ENCODE measurements around the gene TMEM120B.
"Not testable (repeated sequence)": the region's sequence is repeated elsewhere in the genome, so short reads cannot be mapped to it uniquely, and the experiment has no call there.

TMEM120B gene

DNA sequence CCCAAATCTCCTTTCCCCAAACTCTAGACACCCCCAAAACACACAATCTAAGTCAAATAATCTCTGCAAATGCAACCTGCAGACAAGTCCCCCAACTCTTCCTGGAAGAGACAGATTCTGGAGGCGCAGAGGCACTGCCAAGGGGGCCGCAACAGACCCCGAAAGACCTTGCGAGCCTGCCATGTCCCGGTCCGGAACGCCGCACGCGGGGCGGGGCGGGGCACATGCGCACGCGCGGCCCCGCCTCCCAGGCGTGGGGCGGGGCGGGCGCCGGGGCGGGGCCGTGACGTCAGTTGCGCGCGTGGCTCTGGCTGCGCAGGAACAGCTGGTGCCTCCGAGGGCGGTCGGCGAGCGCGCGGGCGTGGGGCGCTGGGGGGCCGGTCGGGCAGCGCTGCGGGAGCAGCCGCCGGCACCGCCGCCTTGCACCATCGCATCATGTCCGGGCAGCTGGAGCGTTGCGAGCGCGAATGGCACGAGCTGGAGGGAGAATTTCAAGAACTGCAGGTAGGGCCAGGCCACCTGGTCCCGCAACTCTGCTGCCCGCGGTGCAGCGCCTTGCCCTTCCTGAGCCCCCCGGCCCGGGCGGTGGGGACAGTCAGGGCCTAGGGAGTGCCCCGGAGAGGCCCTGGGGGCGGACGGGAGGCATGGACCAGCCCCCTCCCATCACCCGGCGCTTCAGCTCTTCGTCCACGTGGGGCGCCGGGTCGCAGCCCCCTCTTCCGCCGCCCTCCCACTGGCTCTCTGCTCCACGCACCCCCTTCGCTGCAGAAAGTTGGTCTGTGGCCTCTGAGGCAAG, at the start of gene TMEM120B:
TSS of gene TMEM120B (plus strand) at position 292 of the 796 bp plus-strand sequence. CDS start at position 436, 144 bp downstream.
- peak; percentile 7 for DNase-seq

GRCh38 chr12:121663610-121663929, 49.0 kb upstream of the TMEM120B start:
- no peak for DNase-seq

- not testable (repeated sequence) for DNase-seq
These were observed 45.7 kb upstream of the TMEM120B start for GRCh38 chr12:121666829-121667228.

DNA sequence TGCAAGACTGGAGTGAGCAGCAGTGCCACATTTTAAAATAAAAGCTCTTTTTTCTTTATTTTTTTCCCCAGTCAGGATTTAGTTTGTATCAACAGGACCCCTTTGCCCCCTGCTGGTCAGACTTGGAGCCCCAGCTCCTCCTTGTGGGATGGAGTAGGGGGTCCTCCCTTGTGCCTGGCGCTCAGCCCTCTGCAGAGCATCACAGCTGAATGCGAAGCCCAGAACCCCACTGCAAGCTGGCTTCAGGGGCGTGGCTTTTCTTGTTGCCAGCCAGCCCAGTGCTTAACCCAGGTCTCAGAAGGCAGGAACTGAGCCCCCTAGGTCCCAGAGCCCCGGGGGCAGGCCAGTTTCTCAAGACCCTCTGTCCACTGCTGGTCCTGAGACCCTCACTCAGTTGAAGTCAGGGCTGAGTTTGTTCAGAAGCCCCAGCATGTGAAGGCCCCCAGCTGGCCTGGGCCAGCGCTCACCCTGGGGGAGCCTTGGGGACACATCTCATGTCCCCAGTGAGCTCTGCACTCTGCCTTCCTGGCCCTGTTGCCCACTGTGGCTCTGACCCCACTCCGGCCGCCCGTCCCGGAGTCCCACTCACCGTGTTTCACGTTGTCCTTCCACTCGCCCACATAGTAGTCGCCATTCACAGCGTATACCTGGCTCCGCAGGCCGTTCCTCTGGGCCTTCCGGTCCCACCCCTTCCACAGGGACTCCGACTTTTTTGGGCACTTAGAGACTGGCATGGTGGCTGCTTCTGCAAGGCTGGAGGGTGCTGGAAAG, 43.6 kb upstream of the TMEM120B start:
- peak; percentile 43 for DNase-seq

GRCh38 chr12:121669521-121669900, 43.0 kb upstream of the TMEM120B start, which contains the start of gene MORN3:
TSS of gene MORN3 (minus strand) at chr12:121669654. CDS start at chr12:121669483, 171 bp downstream.
- DNase-seq: no peak

DNA sequence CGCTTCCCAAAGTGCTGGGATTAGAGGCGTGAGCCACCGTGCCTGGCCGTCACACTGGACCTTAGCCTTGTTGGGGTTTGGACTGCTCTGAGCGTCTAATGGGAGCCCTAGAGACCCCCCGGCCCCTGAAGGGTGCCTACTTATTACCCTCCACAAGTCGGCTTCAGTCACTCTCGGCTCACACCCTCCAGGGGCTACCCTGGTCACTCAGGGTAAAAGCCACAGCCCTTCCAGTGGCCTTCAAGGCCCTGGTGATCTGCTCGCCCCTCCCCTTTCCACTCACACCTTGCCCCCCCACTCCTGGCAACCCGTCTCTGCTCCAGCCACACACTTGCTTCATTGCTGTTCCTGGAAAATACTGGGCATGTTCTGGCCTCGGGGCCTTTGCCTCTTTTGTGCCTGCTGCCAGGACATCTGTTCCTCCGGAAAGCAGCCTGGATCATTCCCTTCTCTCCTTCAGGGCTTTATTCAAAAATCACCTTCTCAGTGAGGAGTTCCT, 39.5 kb upstream of the TMEM120B start:
- peak; percentile 44 for DNase-seq

GRCh38 chr12:121676190-121676589, 36.4 kb upstream of the TMEM120B start:
- DNase-seq: no peak

DNA sequence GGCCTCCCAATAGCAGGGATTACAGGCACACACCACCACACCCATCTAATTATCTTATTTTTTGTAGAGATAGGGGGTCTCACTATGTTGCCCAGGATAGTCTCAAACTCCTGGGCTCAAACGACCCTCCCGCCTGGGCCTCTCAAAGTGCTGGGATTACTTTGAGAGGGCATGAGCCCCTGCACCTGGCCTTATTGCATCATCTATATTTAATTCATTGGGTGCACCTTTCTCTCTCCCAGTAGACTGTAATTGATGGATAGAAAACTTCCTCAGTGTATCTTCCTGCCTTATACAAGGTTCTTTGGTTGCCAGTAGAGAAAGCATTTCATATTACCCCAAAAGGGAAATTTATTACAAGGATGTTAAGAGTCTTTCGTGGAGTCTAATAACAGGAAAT, 34.2 kb upstream of the TMEM120B start:
- no peak for DNase-seq

DNA sequence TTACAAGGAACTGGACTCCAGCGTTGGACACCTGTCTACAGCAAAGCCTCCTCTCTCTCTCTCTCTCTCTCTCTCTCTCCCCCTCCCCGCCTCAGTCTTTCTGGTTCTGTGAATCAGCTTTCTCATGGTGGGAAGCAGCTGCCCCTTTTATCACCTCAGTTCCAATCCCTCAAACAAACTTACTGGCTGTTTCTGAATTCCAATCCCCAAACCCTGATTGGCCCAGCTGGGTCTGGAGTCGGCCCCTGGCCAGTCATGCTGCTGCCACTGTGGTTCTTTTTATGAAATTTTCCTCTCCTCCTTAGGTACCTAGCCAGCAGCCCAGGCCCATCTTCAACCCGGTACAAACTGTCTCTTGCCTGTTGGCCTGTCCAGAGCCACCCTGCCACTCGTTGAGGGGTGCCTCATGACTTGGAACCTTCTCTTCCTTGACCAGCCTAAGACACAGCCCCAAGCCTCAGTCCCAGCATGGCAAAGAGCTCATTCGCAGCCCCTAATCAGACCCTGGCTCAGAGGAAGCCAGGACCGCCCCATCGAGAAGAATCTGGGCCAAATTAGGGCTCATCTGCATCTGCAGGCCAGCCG, 33.7 kb upstream of the TMEM120B start:
- DNase-seq: no peak

- not testable (repeated sequence) for DNase-seq
These were observed 32.8 kb upstream of the TMEM120B start for GRCh38 chr12:121679661-121680197.

GRCh38 chr12:121688966-121689365, 23.6 kb upstream of the TMEM120B start:
- DNase-seq: no peak

GRCh38 chr12:121689430-121689829, 23.1 kb upstream of the TMEM120B start:
- no peak for DNase-seq

DNA sequence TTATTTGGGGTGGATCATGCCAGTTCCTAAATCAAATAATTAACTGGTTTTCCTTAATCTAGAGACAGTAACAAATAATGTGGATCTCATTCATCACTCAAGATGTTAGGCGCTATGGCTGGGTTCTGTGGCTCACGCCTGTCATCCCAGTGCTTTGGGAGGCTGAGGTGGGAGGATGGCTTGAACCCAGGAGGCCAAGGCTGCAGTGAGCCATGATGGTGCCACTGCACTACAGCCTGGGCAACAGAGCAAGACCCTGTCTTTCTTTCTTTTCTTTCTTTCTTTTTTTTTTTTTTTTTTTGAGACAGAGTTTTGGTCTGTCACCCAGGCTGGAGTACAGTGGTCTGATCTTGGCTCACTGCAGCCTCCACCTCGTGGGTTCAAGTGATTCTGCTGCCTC, 19.8 kb upstream of the TMEM120B start:
- DNase-seq: not testable (repeated sequence)

DNA sequence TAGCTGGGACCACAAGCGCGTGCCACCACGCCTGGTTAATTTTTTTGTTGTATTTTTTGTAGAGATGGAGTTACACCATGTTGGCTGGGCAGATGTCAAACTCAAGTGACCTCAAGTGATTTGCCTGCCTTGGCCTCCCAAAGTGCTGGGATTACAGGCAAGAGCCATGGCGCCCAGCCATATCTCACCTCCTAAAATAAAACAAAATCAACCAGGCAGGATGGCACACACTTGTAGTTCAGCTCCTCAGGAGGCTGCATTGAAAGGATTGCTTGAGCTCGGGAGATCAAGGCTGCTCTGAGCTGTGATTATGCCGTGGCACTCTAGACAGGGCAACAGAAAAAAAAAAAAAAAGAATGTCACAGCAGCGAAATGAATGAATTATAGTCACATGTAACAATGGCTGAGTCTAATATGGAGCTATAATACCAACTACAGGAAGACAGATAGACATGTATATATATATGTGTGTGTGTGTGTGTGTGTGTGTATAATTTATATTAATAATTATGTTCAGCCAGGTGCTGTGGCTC, 19.3 kb upstream of the TMEM120B start:
- no peak for DNase-seq

GRCh38 chr12:121697093-121697698, 15.4 kb upstream of the TMEM120B start:
- peak; percentile 63 for DNase-seq

DNA sequence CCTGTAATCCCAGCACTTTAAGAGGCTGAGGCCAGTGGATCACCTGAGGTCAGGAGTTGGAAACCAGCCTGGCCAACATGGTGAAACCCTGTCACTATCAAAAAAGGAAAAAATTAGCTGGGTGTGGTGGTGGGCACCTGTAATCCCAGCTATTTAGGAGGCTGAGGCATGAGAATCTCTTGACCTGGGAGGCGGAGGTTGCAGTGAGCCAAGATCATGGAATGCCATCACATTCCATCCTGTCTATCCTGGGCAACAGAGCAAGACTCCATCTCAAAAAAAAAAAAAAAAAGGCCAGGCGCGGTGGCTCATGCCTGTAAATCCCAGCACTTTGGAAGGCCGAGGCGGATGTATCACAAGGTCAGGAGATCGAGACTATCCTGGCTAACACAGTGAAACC, 14.7 kb upstream of the TMEM120B start:
- not testable (repeated sequence) for DNase-seq

- DNase-seq: no peak
These were observed 10.8 kb upstream of the TMEM120B start for GRCh38 chr12:121701667-121702277.

DNA sequence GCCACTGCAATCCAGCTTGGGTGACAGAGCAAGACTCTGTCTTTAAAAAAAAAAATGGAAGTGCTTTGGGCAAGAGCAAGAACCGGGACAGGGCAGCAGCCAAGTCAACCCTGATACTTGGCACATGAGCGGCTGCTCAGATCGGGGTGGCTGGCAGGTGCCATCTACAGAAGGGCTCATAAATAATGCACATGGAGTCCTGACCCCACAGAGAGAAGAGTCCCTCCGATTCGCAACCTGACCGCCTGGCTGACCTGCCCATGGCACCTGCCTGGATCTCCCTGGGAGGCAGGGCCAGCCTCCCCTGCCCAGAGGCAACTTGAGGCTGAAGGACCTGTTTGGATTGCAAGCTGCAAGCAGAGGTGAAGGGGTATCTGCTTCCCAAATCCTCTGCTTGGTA, 9.6 kb upstream of the TMEM120B start:
- no peak for DNase-seq

DNA sequence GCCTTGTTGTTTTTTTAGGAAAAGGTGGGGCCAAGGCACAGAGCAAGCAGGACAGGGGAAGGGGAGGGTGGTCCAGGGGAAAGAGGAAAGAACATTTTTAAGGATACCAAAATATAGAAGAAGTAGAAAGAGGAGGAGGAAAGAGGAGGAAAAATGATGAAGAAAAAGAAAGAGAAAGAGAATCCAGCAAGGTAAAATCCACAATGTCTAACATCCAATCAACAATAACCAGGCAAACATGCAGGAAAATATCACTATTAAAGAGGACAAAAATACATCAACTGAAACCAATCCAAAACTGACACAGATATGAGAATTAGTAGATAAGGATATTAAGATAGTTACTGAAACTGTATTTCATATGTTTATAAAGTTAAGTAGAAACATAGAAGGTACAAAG, 7.0 kb upstream of the TMEM120B start:
- DNase-seq: no peak

DNA sequence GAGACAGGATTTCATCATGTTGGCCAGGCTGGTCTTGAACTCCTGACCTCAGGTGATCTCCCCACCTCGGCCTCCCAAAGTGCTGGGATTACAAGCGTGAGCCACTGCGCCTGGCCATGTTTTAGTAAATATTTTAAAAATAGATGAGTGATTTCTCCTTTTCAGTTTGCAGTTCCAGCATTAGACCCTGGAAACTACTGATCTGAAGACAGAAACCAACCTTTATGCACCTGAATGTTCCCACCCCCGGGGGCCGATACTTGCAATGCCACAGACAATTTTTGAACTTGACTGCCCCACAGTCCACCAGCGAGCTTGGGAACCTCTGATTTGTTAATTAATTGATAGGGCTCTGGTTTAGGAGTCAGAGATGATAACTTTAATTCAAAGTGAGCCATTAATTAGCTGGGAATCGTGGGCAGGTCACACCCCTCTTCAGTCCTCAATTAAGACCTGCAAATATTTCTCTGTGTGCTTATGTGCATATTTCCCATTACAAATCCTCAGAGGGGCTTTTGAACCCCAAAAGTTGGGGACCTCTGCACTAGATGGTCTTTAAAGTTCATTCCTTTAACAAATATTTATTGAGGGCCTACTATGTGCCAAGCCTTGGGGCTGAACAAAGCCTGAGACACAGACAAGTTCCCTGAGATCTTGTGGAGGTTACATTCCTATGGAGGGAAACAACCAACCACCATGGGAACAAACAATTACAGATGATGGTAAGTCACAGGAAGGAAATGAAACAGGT, 4.1 kb upstream of the TMEM120B start:
- DNase-seq: no peak

DNA sequence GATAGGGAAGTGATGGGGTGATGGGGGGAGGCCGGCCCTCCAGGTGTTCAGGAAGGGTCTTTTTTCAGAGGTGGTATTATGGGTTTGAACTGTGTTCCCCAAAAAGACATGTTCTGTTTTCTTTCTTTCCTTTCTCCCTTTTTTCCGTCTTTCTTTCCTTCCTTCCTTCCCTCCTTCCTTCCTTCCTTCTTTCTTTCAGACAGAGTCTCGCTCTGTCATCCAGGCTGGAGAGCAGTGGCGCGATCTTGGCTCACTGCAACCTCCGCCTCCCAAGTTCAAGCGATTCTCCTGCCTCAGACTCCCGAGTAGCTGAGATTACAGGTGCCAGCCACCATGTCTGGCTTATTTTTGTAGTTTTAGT, 3.5 kb upstream of the TMEM120B start:
- DNase-seq: not testable (repeated sequence)

Measured in NCI-H1694 (cell line).